ENCODE measurements around the gene CHMP2A. TPM values are rescaled to one million over a fixed set of nuclear protein-coding genes. Genes with fewer than 3 reads are reported as not detected.

CHMP2A gene
- total and polyA plus RNA-seq, 2 of the 8 experiments (the other 6 are each of a cell fraction or from before 2014, with no cell fraction given) = 70.0 to 132 TPM

GRCh38 chr19:58586133-58586765 lies 31.3 kb upstream of the CHMP2A start:
- CTCF ChIA-PET (ENCODE audit: partially characterized antibody) = interaction anchor here (1.3 to 2.3 kb wide), 2 partner anchors 10 to 72 kb away, joined by 3 to 7 read pairs; no protein-coding TSS in a partner anchor
- H2AK5ac ChIP-seq (ENCODE audit: low read depth, low read length) = no peak overlapping the region
- DNase-seq (ENCODE audit: low read depth in 1 of 2, low spot score in 2 of 2) (no peak), FAIRE-seq (no peak)
- 87% methylated on average over 3 of the region's 4 CpGs; no CpG with 5 or more reads in 1 of the 2 experiments for WGBS, 2 experiments (ENCODE audit: extremely low coverage in 1 of 2, insufficient coverage in 1 of 2, insufficient read length in 1 of 2, insufficient replicate concordance in 2 of 2, low coverage in 1 of 2, low lambda C conversion rate in 2 of 2, missing lambda C conversion rate in 1 of 2)
- no peak overlapping the region for H2AFZ ChIP-seq (ENCODE audit: low read length)
- no peaks in the 10 kb centered on the region; the same call in 1 of the 2 replicates for H3K23me2 ChIP-seq (ENCODE audit: low read depth, low read length)
- peaks cover 0 to 3% (median 0%) of the 10 kb centered on the region in 4 experiments; a peak in 2 of 7 replicates for H3K4me1 ChIP-seq (replicated peaks in 1 of 4; ENCODE audit: control insufficient read depth in 3 of 4, insufficient read depth in 4 of 4, low read length in 3 of 4)
- H4K91ac ChIP-seq (replicated peaks; ENCODE audit: insufficient read length, low read length) = no peak overlapping the region
- H4K8ac ChIP-seq (ENCODE audit: extremely low read depth, insufficient read depth, low read length) = no peak overlapping the region
- H2BK20ac ChIP-seq (ENCODE audit: low read length) = no peak overlapping the region
- H3K27ac ChIP-seq (ENCODE audit: low read depth, low read length) = no peak overlapping the region
- H4K5ac ChIP-seq (ENCODE audit: insufficient read length, low read depth, low read length) = no peak overlapping the region
- H4K20me1 ChIP-seq (replicated peaks in 1 of 2; ENCODE audit: control insufficient read depth in 1 of 2, insufficient read depth in 2 of 2, low read length in 2 of 2) = peaks cover 0 to 11% of the 10 kb centered on the region in 2 experiments
- H3K79me2 ChIP-seq (ENCODE audit: control insufficient read depth in 1 of 2, insufficient read depth in 2 of 2, low read length in 2 of 2) = no peaks in the 10 kb centered on the region
- H3K79me1 ChIP-seq (ENCODE audit: low read depth, low read length) = 0 out of 2 replicates have a peak, but pooled peaks cover 3% of the 10 kb centered on the region
- H3K36me3 ChIP-seq (ENCODE audit: control insufficient read depth in 2 of 4, insufficient read depth in 4 of 4, low read length in 3 of 4) = peaks cover 0 to 3% (median 0%) of the 10 kb centered on the region in 4 experiments; a peak in 1 of 8 replicates
- H3K18ac ChIP-seq (ENCODE audit: extremely low read depth, low read length) = no peak overlapping the region
- H3K4me3 ChIP-seq (ENCODE audit: extremely low read depth in 1 of 4, insufficient read depth in 2 of 4, low read depth in 3 of 4, low read length in 4 of 4) = no peak overlapping the region
- no peak overlapping the region for H3K4me2 ChIP-seq (ENCODE audit: insufficient read depth in 1 of 2, low read depth in 2 of 2, low read length in 2 of 2)
- POLR2A ChIA-PET (ENCODE audit: partially characterized antibody) = interaction anchor here (1.0 to 1.5 kb wide), 2 partner anchors 10 to 25 kb away, joined by 3 read pairs; no protein-coding TSS in a partner anchor
- no peak overlapping the region for H2BK120ac ChIP-seq (replicated peaks; ENCODE audit: low read depth, low read length)
- no peak overlapping the region for H3K23ac ChIP-seq (ENCODE audit: insufficient read length)
- H2BK15ac ChIP-seq (ENCODE audit: low read length) = 0 out of 2 replicates have a peak overlapping the region, but pooled peaks have one; percentile 53
- no peak overlapping the region for H3K9ac ChIP-seq (replicated peaks in 1 of 4; ENCODE audit: extremely low read depth in 1 of 4, low read depth in 3 of 4, low read length in 3 of 4)
- no peak overlapping the region for H3K4ac ChIP-seq (replicated peaks; ENCODE audit: insufficient read length, low read depth, low read length)
- no peak overlapping the region for H3K14ac ChIP-seq (ENCODE audit: insufficient read length)
- H3K56ac ChIP-seq (replicated peaks; ENCODE audit: insufficient read length, low read depth, low read length) = no peak overlapping the region
- no peak overlapping the region for H2BK5ac ChIP-seq (ENCODE audit: low read depth, low read length)
- no peak overlapping the region for H2BK12ac ChIP-seq (ENCODE audit: low read depth, low read length)
- H3K27me3 ChIP-seq (replicated peaks in 1 of 4; ENCODE audit: control insufficient read depth in 3 of 4, extremely low read depth in 1 of 4, insufficient read depth in 3 of 4, low read length in 3 of 4) = no peaks in the 10 kb centered on the region
- H3K9me3 ChIP-seq (ENCODE audit: insufficient read depth in 2 of 2, low read depth in 1 of 2, low read length in 1 of 2) = no peaks in the 10 kb centered on the region
- TF ChIP-seq GABPA (IDR thresholded peaks at IDR 0.05; ENCODE audit: borderline replicate concordance, insufficient read depth, low read length) = no peak
- no peak for TF ChIP-seq BCL11A (IDR thresholded peaks at IDR 0.05; ENCODE audit: low read depth in 2 of 2, low read length in 2 of 2)
- no peak for TF ChIP-seq SUZ12 (IDR thresholded peaks at IDR 0.05; ENCODE audit: low read length)
- no peak for TF ChIP-seq GTF2F1 (IDR thresholded peaks at IDR 0.05; ENCODE audit: borderline replicate concordance, low read depth, low read length)
- TF ChIP-seq EGR1 (IDR thresholded peaks at IDR 0.05; ENCODE audit: borderline replicate concordance, low read depth, low read length) = no peak
- TF ChIP-seq CHD2 (IDR thresholded peaks at IDR 0.05; ENCODE audit: low read length) = no peak
- no peak for TF ChIP-seq BRCA1 (IDR thresholded peaks at IDR 0.05; ENCODE audit: low read depth, low read length)
- TF ChIP-seq ATF2 (IDR thresholded peaks at IDR 0.05; ENCODE audit: low read length) = no peak
- TF ChIP-seq KDM1A (IDR thresholded peaks at IDR 0.05; ENCODE audit: borderline replicate concordance, low read length) = no peak
- no peak for TF ChIP-seq MAX (IDR thresholded peaks at IDR 0.05)
- no peak for TF ChIP-seq POU5F1 (IDR thresholded peaks at IDR 0.05; ENCODE audit: low read depth, low read length)

Data from H1 (cell line).